ENCODE measurements around the gene PITPNC1.

GRCh38 chr17:67602444-67602843 is 225.4 kb downstream of the PITPNC1 start:
- TF ChIP-seq CTCF (IDR thresholded peaks at IDR 0.05) (no peak), POLR2A (IDR thresholded peaks at IDR 0.05) (no peak)

Data from tibial nerve (tissue), 3 donors.